NCI-H2029 (cell line): ENCODE measurements around the gene RPL4.
"Not testable (repeated sequence)": the region's sequence is repeated elsewhere in the genome, so short reads cannot be mapped to it uniquely, and the experiment has no call there.

ENCODE experiments used
- DNase-seq: peaks from one replicate; lab custom pipeline; 2025; lab: John Stamatoyannopoulos, UW

RPL4 gene

GRCh38 chr15:66504563-66505429 lies at the start of gene RPL4, which contains the start of gene ZWILCH:
TSS of gene RPL4 (minus strand) at chr15:66504855. CDS start at chr15:66504790, 65 bp downstream.
TSS of gene ZWILCH (plus strand) at chr15:66505326. CDS start at chr15:66505339, 13 bp downstream.
- DNase-seq, result no peak

GRCh38 chr15:66545255-66545654 lies 40.6 kb upstream of the RPL4 start:
- no peak for DNase-seq

- DNase-seq, result no peak
These were observed 38.2 kb upstream of the RPL4 start for GRCh38 chr15:66542896-66543295.

GRCh38 chr15:66535056-66535455 lies 30.4 kb upstream of the RPL4 start:
- no peak for DNase-seq

GRCh38 chr15:66524838-66525237 lies 20.2 kb upstream of the RPL4 start:
- DNase-seq, result no peak

GRCh38 chr15:66523926-66524325 lies 19.3 kb upstream of the RPL4 start:
- DNase-seq, result no peak

GRCh38 chr15:66515901-66516322 lies 11.3 kb upstream of the RPL4 start:
- DNase-seq, result no peak

- no peak for DNase-seq
These were observed 9.9 kb upstream of the RPL4 start for GRCh38 chr15:66514586-66514985.

- no peak for DNase-seq
These were observed 3.7 kb upstream of the RPL4 start for GRCh38 chr15:66508293-66508883.

- no peak for DNase-seq
These were observed 1.2 kb upstream of the RPL4 start for GRCh38 chr15:66505818-66506217.

- no peak for DNase-seq
These were observed 766 bp upstream of the RPL4 start for GRCh38 chr15:66505430-66505811.

GRCh38 chr15:66503780-66504562 lies 684 bp downstream of the RPL4 start:
- no peak for DNase-seq

GRCh38 chr15:66503041-66503648 lies 1.5 kb downstream of the RPL4 start:
- DNase-seq, result not testable (repeated sequence)

- DNase-seq, result no peak
These were observed 2.2 kb downstream of the RPL4 start for GRCh38 chr15:66502491-66502890.

- not testable (repeated sequence) for DNase-seq
These were observed 4.3 kb downstream of the RPL4 start for GRCh38 chr15:66500346-66500745.

- DNase-seq, result no peak
These were observed 5.9 kb downstream of the RPL4 start for GRCh38 chr15:66498501-66499386.

- peak; percentile 80 for DNase-seq
These were observed 6.9 kb downstream of the RPL4 start, which contains the start of gene SNAPC5 for GRCh38 chr15:66497502-66498455. TSS of gene SNAPC5 (minus strand) at chr15:66497762. CDS start at chr15:66497731, 31 bp downstream.

GRCh38 chr15:66496951-66497501 lies 7.6 kb downstream of the RPL4 start:
- DNase-seq, result no peak

- no peak for DNase-seq
These were observed 10.4 kb downstream of the RPL4 start for GRCh38 chr15:66494262-66494661.
